Gastroesophageal sphincter (tissue), 4 donors: ENCODE measurements around the gene HAVCR2. TPM values are rescaled to one million over a fixed set of nuclear protein-coding genes. Genes with fewer than 3 reads are reported as not detected.
"Not testable (repeated sequence)": the region's sequence is repeated elsewhere in the genome, so short reads cannot be mapped to it uniquely, and the experiment has no call there.

Experiments used
- ATAC-seq: fragments of 150-250 bp; one replicate; pipeline ENCODE4 v1.9.1; 2016; ENCODE audit warnings: mild to moderate bottlenecking, moderate library complexity
- H3K27ac ChIP-seq, 4 donors: fragments of 200-600 bp; sonication (generic) in 3 of 4; 1 replicate in 3 of 4; 2 replicates in 1 of 4; pipeline ENCODE4 v1.5.1; 2016 to 2019
- H3K27me3 ChIP-seq: fragments of 200-600 bp; sonication (generic); one replicate; pipeline ENCODE4 v1.5.1; 2019
- H3K36me3 ChIP-seq, 2 donors: fragments of 200-600 bp; sonication (generic); one replicate each; pipeline ENCODE4 v1.5.1; 2019; ENCODE audit warnings: control low read depth in 1 of 2
- H3K4me1 ChIP-seq, 3 donors: fragments of 200-600 bp; sonication (generic); 1 replicate in 2 of 3; 2 replicates in 1 of 3; pipeline ENCODE4 v1.5.1; 2016 to 2019; ENCODE audit warnings: control low read depth in 2 of 3
- H3K4me3 ChIP-seq, 2 donors: fragments of 200-600 bp; sonication (generic); one replicate each; pipeline ENCODE4 v1.5.1; 2019; ENCODE audit warnings: mild to moderate bottlenecking in 1 of 2, moderate library complexity in 1 of 2
- H3K9me3 ChIP-seq, 3 donors: fragments of 200-600 bp; sonication (generic); one replicate each; pipeline ENCODE4 v1.5.1; 2017 to 2019; ENCODE audit warnings: control low read depth in 2 of 3
- CTCF ChIP-seq, 4 experiments: fragments of 200-600 bp in 2 of 4; fragments of 450-650 bp in 2 of 4; sonication (generic) in 1 of 4; IDR thresholded peaks; one replicate each; pipeline ENCODE4 v1.5.1; 2017 to 2019; ENCODE audit warnings: antibody characterized with exemption in 4 of 4, mild to moderate bottlenecking in 2 of 4, moderate library complexity in 2 of 4
- EP300 ChIP-seq: sonication (generic); formaldehyde crosslinking; IDR thresholded peaks from one replicate; pipeline ENCODE4 v1.6.1; 2017; ENCODE audit warnings: antibody characterized with exemption, mild to moderate bottlenecking
- POLR2A ChIP-seq, 2 donors: fragments of 450-650 bp; IDR thresholded peaks; one replicate each; pipeline ENCODE4 v1.6.1; 2017; ENCODE audit warnings: antibody characterized with exemption in 2 of 2, mild to moderate bottlenecking in 2 of 2, moderate library complexity in 1 of 2
- POLR2AphosphoS5 ChIP-seq: sonication (generic); formaldehyde crosslinking; IDR thresholded peaks from one replicate; pipeline ENCODE4 v1.6.1; 2017; ENCODE audit warnings: antibody characterized with exemption
- WGBS, 2 donors: methylation state at CpG; one replicate each; pipeline ENCODE4 v1.1.5; 2018; ENCODE audit warnings: low coverage in 1 of 2; 5-methylcytosine and 5-hydroxymethylcytosine counted together
- total RNA-seq, 4 donors: library from RNA; depleted of rRNA; stranded (reverse); fragments of >200 nt; gene quantifications; one replicate each; pipeline ENCODE4 v1.1.0, GENCODE V29; 2016

The HAVCR2 gene
- total RNA-seq, 4 donors from 2014 or later = 4.7 to 15.2 (median 10.1) TPM

DNA sequence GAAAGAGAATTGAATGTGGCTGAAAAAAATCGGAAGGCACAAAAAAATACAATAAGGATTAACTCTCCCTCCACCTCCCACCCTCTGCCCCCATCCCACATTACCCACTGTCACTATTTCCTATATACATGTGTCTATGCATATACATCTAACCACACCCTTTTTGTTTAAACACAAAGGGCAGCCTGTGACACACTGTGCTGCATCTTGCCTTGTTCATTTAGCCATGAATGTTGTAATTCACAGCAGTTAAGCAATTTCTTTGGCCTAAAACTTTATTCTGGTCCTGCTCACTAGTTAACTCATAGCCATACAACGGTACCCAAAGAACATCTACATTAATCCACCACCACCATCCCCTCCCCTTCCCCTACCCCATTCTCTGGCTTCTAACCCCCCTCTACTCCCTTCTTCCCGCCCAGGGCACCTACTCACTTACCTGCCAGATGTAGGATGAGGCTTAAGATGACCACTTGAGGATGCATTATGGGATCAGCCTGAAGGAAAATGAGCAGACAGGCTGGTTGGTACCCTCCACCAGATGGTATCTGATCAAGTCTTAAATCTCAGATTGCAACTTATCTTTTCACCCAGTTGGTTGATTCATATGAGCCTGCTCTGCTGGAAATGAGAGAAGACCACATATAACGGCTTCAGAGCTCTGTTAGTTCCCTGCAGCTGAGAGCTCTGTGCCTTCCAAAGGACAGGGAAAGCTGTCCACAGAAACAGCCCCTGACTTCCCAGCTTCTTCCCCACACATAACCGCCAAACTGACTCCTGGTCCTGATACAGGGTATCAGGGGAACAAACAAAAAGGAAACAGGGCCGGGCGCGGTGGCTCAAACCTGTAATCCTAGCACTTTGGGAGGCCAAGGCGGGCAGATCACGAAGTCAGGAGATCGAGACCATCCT, 51.1 kb downstream of the HAVCR2 start:
- no peaks in the 10 kb centered on the region for H3K36me3 ChIP-seq
- no peak overlapping the region for H3K4me3 ChIP-seq
- 64 to 86% methylated on average over 2 to 4 of the region's 11 CpGs for WGBS, 2 donors
- H3K27me3 ChIP-seq = no peaks in the 10 kb centered on the region
- TF ChIP-seq EP300 (no peak), POLR2AphosphoS5 (no peak)
- ATAC-seq = no peak
- H3K9me3 ChIP-seq = no peaks in the 10 kb centered on the region
- H3K4me1 ChIP-seq = no peaks in the 10 kb centered on the region
- no peak overlapping the region for H3K27ac ChIP-seq

DNA sequence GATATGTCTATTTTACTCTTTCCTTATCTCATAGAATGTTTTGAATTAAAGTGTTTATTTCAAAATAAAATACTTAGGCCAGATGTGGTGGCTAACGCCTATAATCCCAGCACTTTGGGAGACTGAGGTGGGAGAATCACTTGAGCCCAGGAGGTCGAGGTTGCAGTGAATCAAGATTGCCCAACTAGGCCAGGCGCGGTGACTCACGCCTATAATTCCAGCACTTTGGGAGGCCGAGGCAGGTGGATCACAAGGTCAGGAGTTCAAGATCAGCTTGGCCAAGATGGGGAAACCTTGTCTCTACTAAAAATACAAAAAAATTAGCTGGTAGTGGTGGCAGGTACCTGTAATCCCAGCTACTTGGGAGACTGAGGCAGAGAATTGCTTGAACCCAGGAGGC, 52.0 kb downstream of the HAVCR2 start:
- not testable (repeated sequence) for H3K4me3 ChIP-seq, ATAC-seq, H3K27me3 ChIP-seq, H3K4me1 ChIP-seq, H3K36me3 ChIP-seq, H3K9me3 ChIP-seq, H3K27ac ChIP-seq
- WGBS, 2 donors = 80 to 82% methylated on average over 5 of the region's 6 CpGs

- ATAC-seq = no peak
- 57 to 71% methylated on average over 3 to 7 of the region's 7 CpGs for whole genome bisulfite sequencing, 2 donors
- Histone ChIP-seq H3K4me3 (no peak overlapping the region), H3K4me1 (no peaks in the 10 kb centered on the region), H3K9me3 (no peaks in the 10 kb centered on the region), H3K36me3 (no peaks in the 10 kb centered on the region), H3K27me3 (no peaks in the 10 kb centered on the region), H3K27ac (no peak overlapping the region)
- no peak for TF ChIP-seq EP300
- no peak for TF ChIP-seq CTCF (IDR thresholded peaks at IDR 0.05)
- no peak for TF ChIP-seq POLR2AphosphoS5
- no peak for TF ChIP-seq POLR2A (IDR thresholded peaks at IDR 0.05)
Measured at GRCh38 chr5:157051604-157052245, 57.1 kb downstream of the HAVCR2 start.

DNA sequence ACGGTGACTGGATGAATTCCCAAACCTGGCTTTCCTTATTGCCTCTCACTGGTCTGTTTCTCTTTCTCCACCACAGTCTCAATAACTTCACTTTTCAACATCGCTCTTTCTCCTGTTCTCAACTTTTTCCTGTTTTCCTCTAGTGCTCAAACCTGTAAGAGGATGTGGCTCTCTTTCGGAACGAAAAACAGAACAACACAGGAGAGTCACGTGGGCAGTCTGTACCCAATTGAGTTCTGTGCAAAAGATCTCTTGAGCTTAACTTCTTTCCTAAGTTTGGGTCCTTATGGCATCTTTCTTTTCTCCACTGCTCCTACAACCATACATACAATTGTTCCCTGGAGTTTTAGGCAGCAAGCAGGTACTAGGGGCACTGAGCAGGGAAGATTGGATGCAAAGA, 58.8 kb downstream of the HAVCR2 start:
- ATAC-seq = no peak
- WGBS, 2 donors = 66 to 75% methylated on average over 4 to 5 of the region's 5 CpGs
- no peak for TF ChIP-seq EP300
- no peak for TF ChIP-seq POLR2AphosphoS5
- no peak for TF ChIP-seq POLR2A (IDR thresholded peaks at IDR 0.05)
- TF ChIP-seq CTCF (IDR thresholded peaks at IDR 0.05) = no peak
- Histone ChIP-seq H3K36me3 (no peaks in the 10 kb centered on the region), H3K27ac (no peak overlapping the region), H3K27me3 (no peaks in the 10 kb centered on the region), H3K4me3 (no peak overlapping the region), H3K9me3 (no peaks in the 10 kb centered on the region), H3K4me1 (no peaks in the 10 kb centered on the region)

DNA sequence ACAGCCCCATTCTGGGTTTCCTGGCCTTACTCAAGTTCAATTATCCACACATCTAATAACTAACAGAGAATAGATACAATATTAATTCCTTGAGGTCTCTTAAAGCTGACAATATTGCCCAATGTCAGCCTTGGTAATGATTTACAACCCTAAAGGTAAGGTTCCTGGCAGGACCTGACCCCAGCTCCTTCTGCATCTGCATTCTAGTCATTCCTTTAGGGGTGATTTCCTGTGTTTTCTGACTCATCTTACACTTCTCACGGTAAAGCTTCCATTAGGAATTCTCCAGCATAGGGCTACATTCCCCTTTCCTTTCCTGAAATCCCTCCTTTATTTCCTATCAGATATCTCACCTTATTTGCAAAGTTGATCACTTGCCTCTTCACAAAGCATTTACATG, 59.2 kb downstream of the HAVCR2 start:
- H3K27ac ChIP-seq = no peak overlapping the region
- no peaks in the 10 kb centered on the region for H3K4me1 ChIP-seq
- no peaks in the 10 kb centered on the region for H3K27me3 ChIP-seq
- H3K36me3 ChIP-seq = no peaks in the 10 kb centered on the region
- no peak for TF ChIP-seq POLR2AphosphoS5
- no peak for TF ChIP-seq POLR2A (IDR thresholded peaks at IDR 0.05)
- TF ChIP-seq EP300 = no peak
- TF ChIP-seq CTCF (IDR thresholded peaks at IDR 0.05) = no peak
- 13 to 33% methylated on average over 1 of the region's 1 CpG for WGBS, 2 donors
- ATAC-seq = no peak
- H3K9me3 ChIP-seq = no peaks in the 10 kb centered on the region
- no peak overlapping the region for H3K4me3 ChIP-seq

DNA sequence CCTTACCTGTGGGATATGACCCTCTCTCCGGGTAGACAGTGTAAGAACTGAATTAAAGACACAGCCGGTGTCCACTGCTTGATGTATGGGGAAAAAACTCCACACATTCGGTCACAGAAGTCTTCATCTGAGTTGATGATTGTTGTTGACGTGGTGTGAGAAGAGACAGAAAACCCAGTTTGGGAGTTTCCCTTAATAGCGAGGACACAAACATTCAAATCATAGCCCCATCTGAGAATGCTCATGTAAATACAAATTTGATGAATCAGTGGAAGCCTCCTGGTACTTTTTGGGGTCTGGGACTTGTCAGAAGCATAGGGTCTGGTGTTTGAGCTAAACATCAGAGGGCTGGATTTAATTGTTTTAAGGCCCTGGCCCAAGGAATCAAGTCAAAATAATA, 60.9 kb downstream of the HAVCR2 start:
- no peaks in the 10 kb centered on the region for H3K27me3 ChIP-seq
- H3K4me1 ChIP-seq = no peaks in the 10 kb centered on the region
- no peaks in the 10 kb centered on the region for H3K36me3 ChIP-seq
- 97 to 100% methylated on average over 5 of the region's 5 CpGs for WGBS, 2 donors
- TF ChIP-seq POLR2AphosphoS5 (no peak), POLR2A (IDR thresholded peaks at IDR 0.05) (no peak), CTCF (IDR thresholded peaks at IDR 0.05) (no peak), EP300 (no peak)
- no peaks in the 10 kb centered on the region for H3K9me3 ChIP-seq
- no peak overlapping the region for H3K4me3 ChIP-seq
- ATAC-seq = no peak
- H3K27ac ChIP-seq = no peak overlapping the region

- H3K27me3 ChIP-seq, H3K4me1 ChIP-seq, H3K9me3 ChIP-seq, H3K4me3 ChIP-seq, H3K36me3 ChIP-seq, H3K27ac ChIP-seq, ATAC-seq: not testable (repeated sequence)
- WGBS, 2 donors = 92% methylated on average over 2 of the region's 4 CpGs; no CpG with 5 or more reads in 1 of the 2 donors
Measured at GRCh38 chr5:157047016-157047415, 61.8 kb downstream of the HAVCR2 start.
